ENCODE results near the gene HES3. TPM values are rescaled to one million over a fixed set of nuclear protein-coding genes. Genes with fewer than 3 reads are reported as not detected.

HES3 gene
- total RNA-seq, 4 donors from 2014 or later: not detected

- peaks cover 7 to 19% of the 10 kb centered on the region in 2 donors for H3K4me1 ChIP-seq
Observed at GRCh38 chr1:6210591-6211355, 33.2 kb upstream of the HES3 start.

GRCh38 chr1:6211731-6212130 lies 32.2 kb upstream of the HES3 start:
- H3K4me1 ChIP-seq: peaks cover 3 to 13% of the 10 kb centered on the region in 2 donors
- no peak for ATAC-seq
- H3K9me3 ChIP-seq: no peaks in the 10 kb centered on the region
- H3K27ac ChIP-seq: no peak overlapping the region
- TF ChIP-seq POLR2A (IDR thresholded peaks at IDR 0.05): no peak
- no peak for TF ChIP-seq CTCF (IDR thresholded peaks at IDR 0.05 in 4 of 5, conservative IDR thresholded peaks at IDR 0.05 in 1 of 5)
- intact Hi-C loops (cut with DNase I; ENCODE audit: low total_unique reads): no loop called here
- H3K36me3 ChIP-seq: no peaks in the 10 kb centered on the region
- in situ Hi-C loops (cut with MboI; ENCODE audit: low sequenced_read_pairs in 4 of 4): no loop called here
- no peak for DNase-seq
- H3K4me3 ChIP-seq: no peak overlapping the region
- peaks cover 0 to 7% (median 6%) of the 10 kb centered on the region in 3 donors for H3K27me3 ChIP-seq

More at GRCh38 chr1:6210591-6211355, 33.2 kb upstream of the HES3 start:
- DNase-seq (no peak), ATAC-seq (no peak)
- no peak for TF ChIP-seq POLR2A (IDR thresholded peaks at IDR 0.05)
- no peak for TF ChIP-seq CTCF (IDR thresholded peaks at IDR 0.05 in 4 of 5, conservative IDR thresholded peaks at IDR 0.05 in 1 of 5)
- in situ Hi-C loops (cut with MboI; ENCODE audit: low sequenced_read_pairs in 4 of 4) (no loop called here), intact Hi-C loops (cut with DNase I; ENCODE audit: low total_unique reads) (no loop called here)
- no peak overlapping the region for H3K4me3 ChIP-seq
- no peak overlapping the region for H3K27ac ChIP-seq
- H3K36me3 ChIP-seq: no peaks in the 10 kb centered on the region
- H3K9me3 ChIP-seq: no peaks in the 10 kb centered on the region
- peaks cover 0 to 12% (median 9%) of the 10 kb centered on the region in 3 donors for H3K27me3 ChIP-seq

GRCh38 chr1:6212193-6212959 lies 31.6 kb upstream of the HES3 start:
- H3K4me1 ChIP-seq: peaks cover 0 to 8% of the 10 kb centered on the region in 2 donors

More at GRCh38 chr1:6212193-6212959, 31.6 kb upstream of the HES3 start:
- Histone ChIP-seq H3K4me3 (no peak overlapping the region), H3K9me3 (no peaks in the 10 kb centered on the region), H3K36me3 (no peaks in the 10 kb centered on the region), H3K27ac (no peak overlapping the region), H3K27me3 (peaks cover 0 to under 1% (median 0%) of the 10 kb centered on the region in 3 donors)
- in situ Hi-C loops (cut with MboI; ENCODE audit: low sequenced_read_pairs in 4 of 4) (no loop called here), intact Hi-C loops (cut with DNase I; ENCODE audit: low total_unique reads) (no loop called here)
- no peak for ATAC-seq
- TF ChIP-seq POLR2A (IDR thresholded peaks at IDR 0.05): no peak
- no peak for TF ChIP-seq CTCF (IDR thresholded peaks at IDR 0.05 in 4 of 5, conservative IDR thresholded peaks at IDR 0.05 in 1 of 5)
- no peak for DNase-seq
